Measurements from ENCODE around the gene GPC6.

- TF ChIP-seq CTCF (IDR thresholded peaks at IDR 0.05; ENCODE audit: insufficient read depth, low read length) (no peak), POLR2AphosphoS5 (IDR thresholded peaks at IDR 0.05; ENCODE audit: low read depth) (no peak), REST (IDR thresholded peaks at IDR 0.05; ENCODE audit: insufficient replicate concordance, low read depth) (no peak)
Measured at GRCh38 chr13:93872786-93873347, 646.3 kb downstream of the GPC6 start.

All from HL-60 (cell line).